CD4-positive, alpha-beta T cell treated with Interferon gamma for 1 hour (primary cell): Measurements from ENCODE around the gene C5orf58.
A peak's percentile ranks its signal among the peaks of the same experiment; 100 is the strongest.
"Not testable (repeated sequence)": the region's sequence is repeated elsewhere in the genome, so short reads cannot be mapped to it uniquely, and the experiment has no call there.

Experiments used
- DNase-seq: peaks from one replicate; pipeline ENCODE4 v3.0.0-alpha.2; 2020

C5orf58 gene

DNA sequence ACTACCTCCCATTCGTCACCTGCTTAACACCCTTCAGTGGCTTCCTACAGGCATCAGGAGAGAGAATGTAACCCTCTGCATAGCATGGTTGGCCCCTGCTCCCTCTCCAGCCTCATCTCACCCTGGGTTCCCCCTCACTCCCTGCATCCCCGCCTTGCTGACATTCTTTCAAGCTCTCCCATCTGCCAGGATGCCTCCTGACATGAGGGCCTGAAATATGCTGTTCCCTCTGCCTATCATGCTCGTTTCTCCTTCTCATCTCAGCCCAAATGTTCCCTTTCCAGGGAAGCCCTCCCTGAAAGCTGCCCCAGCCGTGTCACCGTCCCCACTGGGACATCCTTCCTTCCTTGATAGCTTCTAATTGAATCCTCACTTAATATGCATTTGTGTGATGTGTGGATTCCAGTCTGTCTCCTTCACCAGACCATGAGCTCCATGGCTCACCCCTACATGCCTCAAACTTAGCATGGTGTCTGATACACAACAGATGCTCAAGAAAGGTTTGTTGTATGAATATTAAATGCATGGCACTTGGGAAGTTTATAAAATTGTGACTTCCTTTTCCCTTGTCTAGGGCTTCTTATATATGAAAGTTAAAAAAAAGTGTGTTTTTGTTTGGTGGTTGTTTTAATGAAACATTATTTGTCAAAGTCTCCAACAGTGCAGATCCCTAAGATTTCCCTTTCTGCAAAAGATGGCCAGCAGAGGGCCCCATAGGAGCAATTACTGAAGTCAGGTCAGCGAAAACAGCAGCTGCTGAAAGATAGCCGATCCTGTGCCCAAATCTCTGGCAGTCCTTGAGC lies 7.3 kb upstream of the C5orf58 start:
- DNase-seq = peak; percentile 66

DNA sequence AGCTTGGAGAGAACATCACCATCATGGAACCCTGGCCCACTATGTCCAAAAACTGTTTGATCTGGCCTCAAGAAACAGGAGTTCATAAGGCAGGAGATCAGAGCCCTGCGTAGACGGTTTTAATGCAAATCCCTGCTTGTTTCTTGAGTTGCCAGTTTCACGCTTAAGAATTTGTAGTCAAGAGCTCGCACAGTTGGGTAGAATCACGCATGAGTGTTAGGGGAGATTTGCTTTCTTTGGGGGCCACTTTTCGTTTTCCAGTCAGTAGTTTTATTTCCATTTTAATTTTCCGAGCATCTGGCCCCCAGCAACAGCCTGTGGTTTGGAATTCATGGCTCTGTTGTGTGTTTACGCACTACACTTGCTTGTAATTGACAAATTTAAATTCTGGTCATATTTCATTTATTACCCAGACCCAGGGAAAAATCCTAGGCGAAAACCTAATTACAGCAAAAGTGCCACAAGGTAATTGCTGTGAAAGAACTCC lies 6.6 kb upstream of the C5orf58 start:
- DNase-seq = no peak

DNA sequence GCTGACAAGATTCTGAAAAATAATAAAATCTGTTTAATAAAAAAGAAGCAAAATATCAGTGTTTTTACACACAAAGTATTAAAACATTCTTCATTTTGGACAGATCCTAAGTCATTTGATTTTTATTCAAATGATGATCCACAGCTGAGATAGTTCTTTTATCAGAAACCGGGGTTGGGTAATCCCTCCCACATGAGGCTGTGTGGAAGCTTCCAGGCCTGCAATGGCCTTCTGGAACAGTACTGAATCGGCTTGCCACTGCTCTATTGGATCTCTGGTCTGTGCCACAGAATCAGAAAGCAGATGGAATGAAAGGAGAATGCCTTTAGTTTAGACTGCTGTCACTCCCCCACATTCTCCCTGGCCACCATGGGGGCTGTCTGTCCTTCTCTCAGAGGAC lies 6.1 kb upstream of the C5orf58 start:
- no peak for DNase-seq

DNA sequence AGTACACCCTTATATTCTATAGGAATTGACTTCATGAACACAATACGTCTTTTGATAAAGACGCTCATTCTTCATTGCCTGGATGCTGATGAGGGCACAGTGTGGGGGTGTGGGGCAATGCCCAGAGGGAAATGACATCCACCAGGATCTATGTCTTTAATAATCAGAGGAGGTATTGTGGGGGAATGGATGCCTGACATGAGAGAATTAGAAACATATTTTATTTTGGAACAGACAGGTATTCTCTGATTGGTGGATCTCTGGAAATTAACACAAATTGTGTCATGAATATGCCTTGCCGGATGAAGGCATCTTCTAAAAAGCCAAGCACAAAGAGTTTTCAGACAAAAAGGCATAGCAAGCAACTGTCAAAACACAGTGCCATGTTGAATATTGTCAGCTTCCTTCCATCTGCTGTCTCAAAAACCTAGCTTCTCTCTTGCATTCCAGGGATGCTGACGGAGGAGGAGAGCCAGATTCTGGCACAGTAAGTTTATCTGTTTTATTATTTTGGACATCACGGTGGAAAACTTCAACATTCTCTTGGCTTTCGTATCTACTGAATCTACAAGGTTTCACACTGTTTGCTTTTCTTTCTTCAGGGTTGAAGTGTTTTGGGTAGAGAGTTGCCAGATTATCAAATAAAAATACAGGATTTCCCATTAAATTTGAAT lies 3.9 kb upstream of the C5orf58 start:
- no peak for DNase-seq

DNA sequence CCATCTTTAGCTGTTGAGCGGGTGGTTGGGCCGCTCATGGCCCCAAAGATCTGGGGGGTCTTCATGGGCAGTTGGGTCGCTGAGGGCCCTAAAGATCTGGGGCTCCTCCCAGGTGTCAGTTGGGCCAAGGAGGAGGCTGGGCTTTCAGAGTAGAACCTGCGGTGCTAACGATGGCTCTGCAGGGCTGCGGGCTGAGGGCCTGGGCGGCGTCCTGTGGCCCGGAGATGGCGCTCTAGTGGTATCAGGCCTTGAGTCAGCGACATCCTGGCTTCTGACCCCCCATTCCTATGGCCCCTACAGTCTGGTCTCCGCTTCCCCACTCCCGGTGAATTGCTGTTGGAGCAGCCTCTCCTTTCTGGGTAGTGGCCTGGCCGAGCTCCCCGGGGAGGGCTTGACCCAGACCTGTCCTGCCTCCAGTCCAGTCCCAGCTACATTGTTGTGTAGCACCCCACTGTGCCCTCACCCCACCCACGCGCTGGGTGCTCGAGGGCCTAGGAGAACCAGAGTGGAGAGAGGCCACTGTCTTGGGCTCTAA lies 640 bp downstream of the C5orf58 start:
- no peak for DNase-seq

DNA sequence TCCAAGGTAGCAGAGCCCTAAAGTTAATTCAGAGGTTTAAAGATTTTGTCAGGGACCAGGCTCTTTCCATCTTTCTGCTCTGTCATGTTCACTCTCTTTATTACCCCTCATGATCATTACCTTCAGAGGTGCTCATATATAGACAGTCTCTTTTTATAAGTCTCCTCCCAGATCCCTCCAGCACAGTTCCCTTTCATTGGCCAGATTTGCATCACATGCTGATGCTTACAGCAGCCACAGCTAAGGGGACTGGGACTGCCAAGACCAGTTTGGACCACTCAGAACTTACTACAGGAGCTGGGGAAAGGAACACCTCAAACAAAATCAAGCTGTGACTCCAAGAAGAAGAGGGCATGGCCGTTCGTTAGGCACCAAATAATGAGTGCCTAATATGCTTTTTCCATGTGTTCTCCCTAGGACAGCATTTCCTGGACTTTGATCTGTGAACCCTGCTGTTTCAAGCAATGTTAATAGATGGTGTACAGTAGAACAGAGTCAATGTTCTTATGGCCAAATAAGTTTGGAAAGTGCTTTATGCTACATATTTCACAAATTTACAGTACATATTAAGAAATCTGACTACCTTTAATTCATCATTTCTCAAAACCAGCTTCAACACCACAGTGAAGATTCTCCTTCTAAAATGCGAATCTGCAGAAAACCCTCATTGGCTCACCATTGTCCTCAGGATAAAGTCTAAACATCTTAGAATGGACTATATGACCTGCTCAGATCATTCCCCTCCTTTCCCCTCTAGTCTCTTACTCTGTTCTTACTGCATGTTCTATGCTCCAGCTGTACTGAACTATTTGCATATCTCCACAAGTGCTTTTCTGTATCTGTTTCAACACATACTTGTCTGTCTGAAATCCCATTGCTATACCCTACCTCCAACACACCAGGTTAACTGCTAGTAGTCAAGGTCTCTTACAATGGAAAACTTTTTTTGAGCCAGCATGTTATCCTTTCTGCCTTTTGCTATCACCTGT lies 3.4 kb downstream of the C5orf58 start:
- no peak for DNase-seq

DNA sequence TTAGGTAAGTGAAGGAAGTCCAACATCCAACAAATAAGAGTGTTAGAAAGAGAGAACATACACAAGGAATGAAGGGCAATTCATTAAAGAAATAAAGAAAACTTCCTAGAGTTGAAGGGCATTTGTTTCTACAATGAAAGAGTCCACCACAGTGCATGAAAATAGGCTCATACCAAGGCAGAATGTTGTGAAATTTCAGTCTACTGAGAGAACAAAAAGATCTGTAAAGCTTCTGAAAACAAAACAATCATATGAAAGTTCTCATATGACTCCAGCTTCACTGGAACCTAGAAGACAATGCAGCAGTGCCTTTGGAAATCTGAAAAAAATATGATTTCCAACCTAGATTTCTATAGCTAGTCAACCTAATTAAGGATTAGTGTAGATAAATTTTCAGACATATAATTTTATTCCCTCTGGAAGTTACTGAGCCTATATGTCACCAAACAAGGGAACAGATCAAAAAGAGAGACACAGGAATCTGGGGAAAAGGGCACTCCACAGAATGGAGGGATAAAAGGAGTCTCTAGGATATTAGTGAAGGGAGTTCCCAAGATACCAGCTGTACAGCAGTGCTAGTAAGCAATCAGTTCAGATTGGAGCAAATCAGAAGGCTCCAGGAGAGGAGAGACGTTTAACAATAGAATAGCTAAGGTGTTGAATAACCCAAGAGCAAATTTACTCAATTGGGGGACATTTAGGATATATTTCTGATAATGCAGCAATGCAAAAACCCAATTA lies 5.8 kb downstream of the C5orf58 start:
- no peak for DNase-seq

DNA sequence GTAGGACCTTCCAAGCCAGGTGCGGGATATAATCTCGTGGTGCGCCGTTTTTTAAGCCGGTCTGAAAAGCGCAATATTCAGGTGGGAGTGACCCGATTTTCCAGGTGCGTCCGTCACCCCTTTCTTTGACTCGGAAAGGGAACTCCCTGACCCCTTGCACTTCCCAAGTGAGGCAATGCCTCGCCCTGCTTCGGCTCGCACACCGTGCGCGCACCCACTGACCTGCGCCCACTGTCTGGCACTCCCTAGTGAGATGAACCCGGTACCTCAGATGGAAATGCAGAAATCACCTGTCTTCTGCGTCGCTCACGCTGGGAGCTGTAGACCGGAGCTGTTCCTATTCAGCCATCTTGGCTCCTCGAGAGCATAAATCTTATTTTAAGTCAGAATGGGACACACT lies 12.7 kb downstream of the C5orf58 start:
- not testable (repeated sequence) for DNase-seq

DNA sequence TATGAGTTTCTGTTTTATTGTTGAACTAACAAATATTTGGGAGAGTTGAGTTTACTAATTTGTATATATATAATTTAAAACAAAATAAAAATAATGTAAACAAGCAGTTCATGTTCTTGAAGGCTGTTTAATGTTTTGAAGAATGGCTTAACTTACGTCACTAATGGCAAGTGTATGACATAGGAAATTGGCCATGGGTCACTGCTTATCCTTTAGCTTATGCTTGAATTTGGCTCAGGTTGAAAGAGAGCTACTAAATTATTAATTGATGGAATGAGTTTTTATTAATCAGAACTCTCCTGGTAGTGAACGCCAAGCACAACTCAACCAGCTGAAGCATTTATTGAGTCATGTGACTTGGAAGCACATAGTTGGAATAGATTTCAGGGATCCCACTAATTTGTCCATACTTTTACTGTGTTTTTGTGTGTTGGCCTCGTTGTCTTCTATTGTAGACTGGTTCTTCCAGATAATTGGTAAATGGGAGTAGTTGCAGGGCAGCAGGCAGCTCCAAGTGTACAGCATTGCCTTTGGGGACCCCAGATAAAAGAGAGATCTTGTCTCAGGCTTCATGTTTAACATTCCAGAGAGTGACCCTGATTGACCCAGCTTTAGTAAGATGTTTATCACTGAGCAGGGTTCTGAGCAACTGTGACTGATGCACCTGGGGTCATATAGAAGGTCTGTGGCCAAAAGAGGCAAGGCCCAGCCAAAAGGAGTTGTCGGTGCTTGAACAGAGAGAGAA lies 13.5 kb downstream of the C5orf58 start:
- DNase-seq = no peak

DNA sequence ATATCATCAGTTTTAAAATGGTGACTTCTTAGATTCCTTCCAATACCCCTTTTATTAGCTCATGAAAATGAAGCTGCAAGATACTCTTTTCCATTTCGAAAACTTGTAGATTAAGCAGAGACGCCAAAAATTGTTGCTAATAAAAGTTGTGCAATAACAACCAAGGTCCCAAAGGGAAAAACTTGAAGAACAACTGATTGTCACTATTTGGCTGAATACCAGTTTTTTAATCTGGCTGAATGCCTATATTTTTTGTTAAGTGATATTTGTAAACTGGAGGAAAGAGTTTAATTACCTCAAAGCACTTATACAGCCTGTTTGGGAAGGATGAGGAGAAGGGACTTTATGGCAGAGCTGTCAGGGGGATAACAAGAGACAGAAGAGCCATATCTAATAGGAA lies 14.6 kb downstream of the C5orf58 start:
- DNase-seq = no peak

DNA sequence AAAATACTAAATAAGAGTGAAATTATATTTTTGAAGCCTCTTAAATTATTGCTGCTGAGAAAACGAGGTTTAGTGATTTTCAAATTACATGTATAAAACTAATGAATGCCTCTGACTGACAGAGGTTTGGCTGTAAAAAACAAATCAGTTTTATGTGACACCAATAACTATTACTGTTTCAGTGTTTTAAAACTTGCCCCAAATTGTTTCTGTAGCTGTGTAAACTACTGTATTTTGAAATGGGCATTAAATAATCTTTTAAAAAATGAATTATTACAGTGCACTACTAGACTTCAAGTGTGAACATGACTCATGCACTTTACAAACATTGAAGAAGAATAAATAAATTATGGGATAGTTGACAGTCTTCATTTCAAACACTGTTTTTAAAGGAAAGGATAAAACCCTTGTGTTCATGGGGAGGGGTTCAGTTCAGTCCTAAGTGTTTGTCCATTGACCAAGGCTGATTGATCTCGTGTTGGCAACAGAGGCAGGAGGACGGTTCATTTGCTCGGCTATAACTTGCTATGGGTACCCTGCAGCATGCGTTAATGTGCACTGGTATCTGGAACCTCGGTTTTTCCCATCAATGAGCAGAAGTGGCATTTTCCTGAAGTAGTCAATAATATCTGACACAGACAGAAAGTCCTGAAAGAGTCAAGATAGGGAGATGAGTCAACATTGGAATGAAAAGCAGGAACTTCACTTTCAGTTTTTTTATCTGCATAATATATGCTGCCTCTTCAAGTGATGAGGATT lies 15.6 kb downstream of the C5orf58 start:
- DNase-seq = no peak

DNA sequence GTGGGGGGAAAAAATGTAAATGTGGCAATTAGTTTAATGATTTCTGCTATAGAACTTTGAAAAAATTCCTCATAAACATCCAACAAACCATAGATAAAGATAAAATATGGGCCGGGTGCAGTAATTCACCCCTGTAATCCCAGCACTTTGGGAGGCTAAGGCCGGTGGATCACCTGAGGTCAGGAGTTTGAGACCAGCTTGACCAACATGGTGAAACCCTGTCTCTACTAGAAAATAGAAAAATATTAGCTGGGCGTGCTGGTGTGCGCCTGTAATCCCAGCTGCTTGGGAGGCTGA lies 16.1 kb downstream of the C5orf58 start:
- DNase-seq = not testable (repeated sequence)

DNA sequence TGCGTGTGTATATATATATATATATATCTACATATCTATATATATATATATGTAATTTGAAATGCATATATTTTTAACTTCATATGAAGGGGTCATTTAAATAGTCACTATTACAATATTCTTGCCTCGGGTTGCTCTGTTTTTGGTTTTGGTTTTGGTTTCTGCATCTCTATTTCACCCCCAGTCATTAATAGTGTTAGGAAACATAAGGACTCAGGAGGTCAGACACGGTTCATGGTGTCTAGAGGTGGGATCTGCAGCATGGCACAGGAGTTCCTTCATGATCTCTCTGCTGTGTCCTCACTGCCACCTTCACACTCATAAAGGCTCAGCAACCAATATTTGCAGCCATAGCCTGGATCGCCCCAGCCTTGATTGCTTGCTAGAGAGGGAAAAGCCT lies 16.6 kb downstream of the C5orf58 start:
- DNase-seq = no peak

DNA sequence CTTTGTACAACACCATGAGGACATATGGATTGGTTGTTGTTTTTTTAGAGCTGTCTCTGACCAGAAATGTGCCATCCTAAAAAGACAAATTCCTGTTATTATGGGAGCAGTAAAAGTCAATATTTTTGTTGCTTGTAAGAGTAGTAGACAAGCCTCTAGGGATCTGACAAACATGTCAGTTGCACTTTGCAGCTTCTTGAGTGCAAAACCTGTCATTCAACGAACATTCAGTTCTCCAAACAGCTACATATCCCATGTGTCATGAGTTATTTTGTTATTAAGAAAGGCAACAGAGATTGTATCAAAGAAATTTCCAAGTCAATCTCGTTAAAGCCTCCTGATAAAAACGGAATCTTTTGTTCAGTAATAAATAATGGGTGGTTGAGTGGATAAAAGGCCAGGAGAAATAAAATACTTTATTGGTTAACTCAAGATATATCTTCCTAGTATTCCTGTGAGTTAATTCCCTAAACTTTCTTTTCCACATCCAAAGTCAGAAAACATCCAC lies 18.1 kb downstream of the C5orf58 start:
- DNase-seq = no peak

DNA sequence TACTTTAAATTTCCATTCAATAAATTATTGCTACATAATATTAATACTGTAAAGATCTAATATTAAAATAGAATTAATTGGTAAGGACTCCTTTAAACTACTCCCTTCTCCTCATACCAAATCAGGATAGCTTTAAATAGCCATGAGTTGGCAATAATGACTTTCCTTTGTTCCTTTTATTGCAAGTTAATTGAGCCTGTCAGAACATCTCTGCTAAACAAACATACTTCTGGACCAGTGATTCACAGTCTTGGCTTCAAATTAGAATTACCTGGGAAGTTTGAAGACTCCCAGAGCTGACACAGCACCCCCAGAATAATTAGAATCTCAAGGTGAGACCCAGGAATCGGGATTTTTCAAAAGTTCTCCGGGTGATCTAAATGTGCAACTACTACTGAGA lies 18.7 kb downstream of the C5orf58 start:
- DNase-seq = no peak

DNA sequence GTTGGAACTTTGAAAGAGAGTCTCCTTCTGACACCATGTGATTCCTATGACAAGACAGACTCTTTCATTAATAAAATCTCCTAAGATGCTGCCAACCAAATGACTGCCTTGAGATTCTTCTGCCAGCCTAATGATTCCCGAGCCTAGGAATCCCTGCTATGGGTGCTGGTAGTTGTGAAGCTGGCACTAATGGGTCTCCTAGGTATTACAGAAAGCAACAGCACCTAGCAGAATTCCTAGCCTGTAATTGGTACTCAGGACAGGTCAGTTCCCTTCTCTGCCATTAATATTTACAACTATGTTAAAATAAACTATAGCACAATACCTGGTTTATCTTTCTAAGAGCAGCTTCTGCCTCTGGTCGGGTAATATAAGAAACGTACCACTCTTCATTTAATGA lies 19.3 kb downstream of the C5orf58 start:
- DNase-seq = no peak

DNA sequence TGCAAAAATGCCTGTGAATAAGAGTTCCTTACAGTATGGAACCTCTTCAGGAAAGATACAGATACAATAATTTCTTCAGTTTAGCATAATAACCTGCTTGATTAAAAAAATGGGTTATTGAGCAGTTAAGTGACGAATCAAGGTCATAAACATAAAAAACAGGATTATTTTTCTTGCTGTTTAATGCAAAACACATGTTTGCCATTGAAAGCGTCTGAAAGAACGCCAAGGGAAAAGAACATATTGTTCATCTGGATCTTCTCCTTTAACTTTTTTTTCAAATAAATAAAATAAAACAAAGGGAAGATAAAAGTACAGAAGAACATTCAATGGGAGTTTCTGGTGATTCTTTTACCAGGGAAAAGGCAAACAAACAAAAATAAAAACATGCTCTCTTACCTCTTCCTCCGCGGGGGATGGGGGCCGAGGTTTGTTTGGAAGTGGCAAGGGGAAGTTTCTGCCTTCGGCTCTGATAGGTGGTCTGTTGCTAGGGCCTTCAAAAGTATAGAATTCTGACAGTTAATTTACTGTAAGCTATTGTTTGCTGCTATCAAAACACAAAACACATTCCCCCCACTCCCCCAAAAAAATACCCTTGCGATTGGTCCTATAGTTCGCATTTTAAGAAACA lies 20.1 kb downstream of the C5orf58 start:
- DNase-seq = no peak

DNA sequence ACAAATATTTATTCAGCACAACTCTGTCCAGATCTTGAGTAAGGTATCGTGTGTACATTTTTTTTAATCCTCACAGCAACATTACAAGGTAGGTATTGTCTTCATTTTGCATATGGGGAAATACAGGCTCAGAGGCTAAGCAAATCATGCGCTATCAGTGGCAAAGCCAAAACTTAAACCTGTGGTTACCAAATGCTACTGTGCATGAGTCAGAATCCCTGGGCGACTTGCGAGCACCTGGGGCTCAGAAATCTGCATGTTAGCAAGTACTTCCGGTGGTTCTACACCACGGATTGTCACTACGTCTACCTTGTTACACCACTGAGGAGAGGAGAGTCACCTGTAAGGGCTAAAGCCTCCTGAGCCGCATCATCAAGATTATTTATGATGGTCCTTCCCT lies 21.3 kb downstream of the C5orf58 start:
- DNase-seq = peak; percentile 62

DNA sequence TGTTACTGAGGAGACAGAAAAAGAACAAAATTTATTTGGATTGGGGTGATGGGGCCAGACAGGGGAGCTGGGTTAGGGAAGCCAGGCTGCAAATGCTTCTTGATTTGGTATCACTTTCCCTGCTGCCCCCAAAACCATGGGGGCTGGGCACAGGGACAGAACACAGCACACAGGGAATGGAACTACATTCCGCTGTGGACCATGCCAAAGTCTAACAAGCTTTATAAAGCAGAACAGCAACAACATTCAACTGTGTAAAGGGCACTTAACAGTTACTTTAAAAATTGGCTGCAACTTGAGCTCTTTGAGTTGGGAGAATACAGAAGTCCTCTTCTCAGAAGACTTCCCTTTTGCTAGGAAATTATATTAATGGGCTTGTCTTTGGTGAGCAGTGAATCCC lies 23.8 kb downstream of the C5orf58 start:
- no peak for DNase-seq

DNA sequence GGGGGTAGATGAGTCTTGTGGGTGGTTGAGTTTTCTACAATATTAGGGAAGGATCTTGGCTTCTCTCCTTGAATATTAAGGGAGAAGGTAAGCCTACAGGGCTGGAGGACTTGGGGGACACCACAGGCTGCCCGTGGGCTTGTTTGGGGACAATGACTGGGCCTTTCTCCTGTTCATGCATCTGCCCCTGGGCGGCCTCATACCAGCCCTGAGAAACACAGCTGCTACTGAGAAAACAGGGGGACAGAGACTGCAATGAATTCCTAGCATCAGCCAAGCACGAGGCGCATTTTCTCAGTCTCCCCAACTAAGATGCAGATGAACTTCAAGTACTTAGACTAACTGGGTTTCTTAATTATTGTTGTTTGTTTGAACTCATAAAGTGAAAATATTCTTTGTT lies 24.6 kb downstream of the C5orf58 start:
- no peak for DNase-seq
